Measurements from ENCODE around the gene CAMK4. TPM values are rescaled to one million over a fixed set of nuclear protein-coding genes. Genes with fewer than 3 reads are reported as not detected.

The CAMK4 gene
- total RNA-seq, 1 experiment from 2014 or later: 10.2 TPM

DNA sequence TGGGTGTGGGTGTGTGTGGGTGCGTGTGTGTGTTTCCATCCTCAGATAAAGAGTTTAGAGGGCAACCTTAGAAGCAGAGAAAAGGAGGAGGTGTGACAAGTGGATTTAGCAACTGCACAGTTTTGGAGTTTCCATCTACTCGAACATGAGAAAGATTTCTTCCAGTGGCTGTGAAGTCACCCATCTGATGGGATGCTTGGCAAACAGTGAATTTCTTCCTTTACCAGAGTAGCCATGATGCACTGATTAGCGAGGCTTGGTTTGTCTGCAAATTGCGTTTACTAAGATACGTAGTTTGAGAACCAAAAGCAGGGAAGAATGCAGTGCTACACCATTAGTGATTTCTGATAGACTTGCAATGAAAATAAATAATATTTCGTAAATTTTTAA, 288.9 kb downstream of the CAMK4 start:
- 0 out of 2 replicates have a peak, but pooled peaks have one; percentile 39 for TF ChIP-seq SIN3A (IDR thresholded peaks at IDR 0.05; ENCODE audit: low read depth)
- no peak for TF ChIP-seq TCF7L2 (IDR thresholded peaks at IDR 0.05; ENCODE audit: borderline replicate concordance, extremely low read depth, insufficient read depth, insufficient read length)
- peaks cover 31% of the 10 kb centered on the region; the same call in 1 of the 2 replicates for H3K79me2 ChIP-seq (ENCODE audit: insufficient read depth, low read length)
- no peak for DNase-seq (ENCODE audit: low read depth, low spot score)
- no peaks in the 10 kb centered on the region for H3K9me3 ChIP-seq (ENCODE audit: control insufficient read depth in 1 of 2, insufficient read depth in 1 of 2, low read depth in 1 of 2, low read length in 2 of 2)
- intact Hi-C loops (cut with micrococcal nuclease): no loop called here
- H3K27me3 ChIP-seq (ENCODE audit: insufficient read depth, low read length): no peaks in the 10 kb centered on the region
- H3K4me1 ChIP-seq (ENCODE audit: control insufficient read depth in 1 of 2, insufficient read depth in 2 of 2, low read length in 2 of 2): peaks cover 13 to 22% of the 10 kb centered on the region in 2 experiments
- no peak for ATAC-seq
- TSS peak; percentile 92 for BruUV-seq (replicated peaks)
- POLR2A ChIA-PET: interaction anchor here (1.0 kb wide), 1 partner anchor 648 kb away, joined by 3 read pairs; no protein-coding TSS in a partner anchor
- H3K4me2 ChIP-seq (ENCODE audit: low read length): peak overlapping the region; percentile 79
- CTCF ChIA-PET: interaction anchor here (1.5 kb wide), 1 partner anchor 18 kb away, joined by 8 read pairs; no protein-coding TSS in a partner anchor
- H3K4me3 ChIP-seq (replicated peaks in 1 of 2; ENCODE audit: low read depth in 1 of 2, low read length in 2 of 2): peak overlapping the region; percentile 76 to 83
- H3K9ac ChIP-seq (ENCODE audit: low read length): peak overlapping the region; percentile 73
- H2AFZ ChIP-seq (ENCODE audit: low read depth, low read length, poor library complexity, severe bottlenecking): peak overlapping the region; percentile 94
- no peaks in the 10 kb centered on the region for H4K20me1 ChIP-seq (ENCODE audit: insufficient read depth)
- H3K9me2 ChIP-seq (ENCODE audit: insufficient read depth): no peaks in the 10 kb centered on the region
- H3K27ac ChIP-seq (ENCODE audit: low read depth, low read length): peak overlapping the region; percentile 89
- RAD21 ChIA-PET (ENCODE audit: low non-redundant PET in 1 of 2, low total read pairs in 2 of 2, uncharacterized antibody in 2 of 2, unreplicated experiment in 2 of 2): no interaction called here
- no peaks in the 10 kb centered on the region for H3K36me3 ChIP-seq (ENCODE audit: control insufficient read depth in 1 of 2, insufficient read depth in 2 of 2, low read length in 2 of 2)

DNA sequence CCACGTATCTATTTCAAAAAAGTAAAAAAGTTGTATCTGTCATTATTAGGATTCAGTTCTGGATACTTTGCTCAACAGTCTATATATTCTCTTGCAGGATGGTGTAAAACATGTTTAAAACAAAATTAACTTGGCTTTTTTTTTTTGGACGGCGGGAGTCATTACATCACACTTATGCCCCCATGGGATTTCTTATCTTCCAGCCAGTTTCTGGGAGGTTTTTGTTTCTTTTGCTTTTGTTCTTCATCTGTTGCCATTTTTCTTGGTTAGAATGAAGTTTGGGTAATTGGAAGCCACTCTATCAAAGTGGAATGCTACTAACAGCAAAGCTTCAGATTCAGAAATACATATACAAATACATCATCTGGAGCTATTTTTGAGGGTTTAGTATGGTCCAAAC, 289.9 kb downstream of the CAMK4 start:
- DNase-seq (ENCODE audit: low read depth, low spot score) (no peak), ATAC-seq (no peak)
- Histone ChIP-seq H3K27ac (ENCODE audit: low read depth, low read length) (no peak overlapping the region), H3K9me3 (ENCODE audit: control insufficient read depth in 1 of 2, insufficient read depth in 1 of 2, low read depth in 1 of 2, low read length in 2 of 2) (no peaks in the 10 kb centered on the region), H3K9ac (ENCODE audit: low read length) (no peak overlapping the region), H3K79me2 (ENCODE audit: insufficient read depth, low read length) (peaks cover 24% of the 10 kb centered on the region; the same call in 1 of the 2 replicates), H3K9me2 (ENCODE audit: insufficient read depth) (no peaks in the 10 kb centered on the region), H3K4me1 (ENCODE audit: control insufficient read depth in 1 of 2, insufficient read depth in 2 of 2, low read length in 2 of 2) (peaks cover 13 to 22% of the 10 kb centered on the region in 2 experiments), H2AFZ (ENCODE audit: low read depth, low read length, poor library complexity, severe bottlenecking) (peak overlapping the region; percentile 56), H3K27me3 (ENCODE audit: insufficient read depth, low read length) (no peaks in the 10 kb centered on the region), H3K4me2 (ENCODE audit: low read length) (no peak overlapping the region), H3K4me3 (replicated peaks in 1 of 2; ENCODE audit: low read depth in 1 of 2, low read length in 2 of 2) (no peak overlapping the region), H4K20me1 (ENCODE audit: insufficient read depth) (no peaks in the 10 kb centered on the region), H3K36me3 (ENCODE audit: control insufficient read depth in 1 of 2, insufficient read depth in 2 of 2, low read length in 2 of 2) (no peaks in the 10 kb centered on the region)
- CTCF ChIA-PET: no interaction called here
- POLR2A ChIA-PET: no interaction called here
- no TSS peak for BruUV-seq (replicated peaks)
- intact Hi-C loops (cut with micrococcal nuclease): no loop called here
- RAD21 ChIA-PET (ENCODE audit: low non-redundant PET in 1 of 2, low total read pairs in 2 of 2, uncharacterized antibody in 2 of 2, unreplicated experiment in 2 of 2): no interaction called here
- no peak for TF ChIP-seq TCF7L2 (IDR thresholded peaks at IDR 0.05; ENCODE audit: borderline replicate concordance, extremely low read depth, insufficient read depth, insufficient read length)
- TF ChIP-seq, protein P1, sequence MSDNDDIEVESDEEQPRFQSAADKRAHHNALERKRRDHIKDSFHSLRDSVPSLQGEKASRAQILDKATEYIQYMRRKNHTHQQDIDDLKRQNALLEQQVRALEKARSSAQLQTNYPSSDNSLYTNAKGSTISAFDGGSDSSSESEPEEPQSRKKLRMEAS (IDR thresholded peaks at IDR 0.05): no peak
- TF ChIP-seq, protein P2, sequence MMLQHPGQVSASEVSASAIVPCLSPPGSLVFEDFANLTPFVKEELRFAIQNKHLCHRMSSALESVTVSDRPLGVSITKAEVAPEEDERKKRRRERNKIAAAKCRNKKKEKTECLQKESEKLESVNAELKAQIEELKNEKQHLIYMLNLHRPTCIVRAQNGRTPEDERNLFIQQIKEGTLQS (IDR thresholded peaks at IDR 0.05): no peak
- TF ChIP-seq YY1 (IDR thresholded peaks at IDR 0.05; ENCODE audit: extremely low read depth, insufficient replicate concordance, low read depth, low read length): no peak
- TF ChIP-seq, protein P3, sequence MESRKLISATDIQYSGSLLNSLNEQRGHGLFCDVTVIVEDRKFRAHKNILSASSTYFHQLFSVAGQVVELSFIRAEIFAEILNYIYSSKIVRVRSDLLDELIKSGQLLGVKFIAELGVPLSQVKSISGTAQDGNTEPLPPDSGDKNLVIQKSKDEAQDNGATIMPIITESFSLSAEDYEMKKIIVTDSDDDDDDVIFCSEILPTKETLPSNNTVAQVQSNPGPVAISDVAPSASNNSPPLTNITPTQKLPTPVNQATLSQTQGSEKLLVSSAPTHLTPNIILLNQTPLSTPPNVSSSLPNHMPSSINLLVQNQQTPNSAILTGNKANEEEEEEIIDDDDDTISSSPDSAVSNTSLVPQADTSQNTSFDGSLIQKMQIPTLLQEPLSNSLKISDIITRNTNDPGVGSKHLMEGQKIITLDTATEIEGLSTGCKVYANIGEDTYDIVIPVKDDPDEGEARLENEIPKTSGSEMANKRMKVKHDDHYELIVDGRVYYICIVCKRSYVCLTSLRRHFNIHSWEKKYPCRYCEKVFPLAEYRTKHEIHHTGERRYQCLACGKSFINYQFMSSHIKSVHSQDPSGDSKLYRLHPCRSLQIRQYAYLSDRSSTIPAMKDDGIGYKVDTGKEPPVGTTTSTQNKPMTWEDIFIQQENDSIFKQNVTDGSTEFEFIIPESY (IDR thresholded peaks at IDR 0.05; ENCODE audit: extremely low read depth, insufficient replicate concordance, low read length): no peak
- TF ChIP-seq CBX3 (IDR thresholded peaks at IDR 0.05; ENCODE audit: low read depth): no peak
- TF ChIP-seq RAD21 (IDR thresholded peaks at IDR 0.05; ENCODE audit: low read depth): no peak
- TF ChIP-seq ZFX (IDR thresholded peaks at IDR 0.05): no peak
- TF ChIP-seq SP1 (IDR thresholded peaks at IDR 0.05; ENCODE audit: low read depth): no peak
- TF ChIP-seq, protein P4, sequence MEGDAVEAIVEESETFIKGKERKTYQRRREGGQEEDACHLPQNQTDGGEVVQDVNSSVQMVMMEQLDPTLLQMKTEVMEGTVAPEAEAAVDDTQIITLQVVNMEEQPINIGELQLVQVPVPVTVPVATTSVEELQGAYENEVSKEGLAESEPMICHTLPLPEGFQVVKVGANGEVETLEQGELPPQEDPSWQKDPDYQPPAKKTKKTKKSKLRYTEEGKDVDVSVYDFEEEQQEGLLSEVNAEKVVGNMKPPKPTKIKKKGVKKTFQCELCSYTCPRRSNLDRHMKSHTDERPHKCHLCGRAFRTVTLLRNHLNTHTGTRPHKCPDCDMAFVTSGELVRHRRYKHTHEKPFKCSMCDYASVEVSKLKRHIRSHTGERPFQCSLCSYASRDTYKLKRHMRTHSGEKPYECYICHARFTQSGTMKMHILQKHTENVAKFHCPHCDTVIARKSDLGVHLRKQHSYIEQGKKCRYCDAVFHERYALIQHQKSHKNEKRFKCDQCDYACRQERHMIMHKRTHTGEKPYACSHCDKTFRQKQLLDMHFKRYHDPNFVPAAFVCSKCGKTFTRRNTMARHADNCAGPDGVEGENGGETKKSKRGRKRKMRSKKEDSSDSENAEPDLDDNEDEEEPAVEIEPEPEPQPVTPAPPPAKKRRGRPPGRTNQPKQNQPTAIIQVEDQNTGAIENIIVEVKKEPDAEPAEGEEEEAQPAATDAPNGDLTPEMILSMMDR (IDR thresholded peaks at IDR 0.05 in 2 of 3, conservative IDR thresholded peaks at IDR 0.05 in 1 of 3; ENCODE audit: borderline replicate concordance in 1 of 3, insufficient read depth in 1 of 3, low read depth in 2 of 3, low read length in 2 of 3): no peak
- no peak for TF ChIP-seq SIN3A (IDR thresholded peaks at IDR 0.05; ENCODE audit: low read depth)
- TF ChIP-seq JUND (IDR thresholded peaks at IDR 0.05): no peak
- no peak for TF ChIP-seq CEBPB (IDR thresholded peaks at IDR 0.05; ENCODE audit: low read depth)
- no peak for TF ChIP-seq ZNF274 (IDR thresholded peaks at IDR 0.05; ENCODE audit: low read depth, low read length)

Data from HCT116 (cell line).